ENCODE results near the gene ASF1A.

DNA sequence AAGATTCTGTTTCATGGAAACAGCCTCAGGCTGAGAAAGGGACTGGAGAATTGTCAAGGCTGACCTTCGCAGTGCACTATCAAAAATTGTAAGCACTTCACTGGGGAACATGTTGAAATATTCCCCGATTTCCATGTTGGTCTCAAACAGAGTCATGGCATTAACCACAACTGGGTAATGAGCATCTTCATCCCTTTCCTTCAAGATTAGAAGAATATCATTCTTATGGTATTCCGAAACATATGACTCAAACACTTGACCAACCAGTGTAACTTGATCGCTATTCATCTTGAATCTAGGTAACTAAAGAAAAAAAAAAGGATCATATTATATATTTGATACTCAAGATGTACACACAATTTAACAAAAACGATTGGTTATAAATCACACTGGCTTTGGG, 37.5 kb downstream of the ASF1A start:
- TF ChIP-seq, protein P1, sequence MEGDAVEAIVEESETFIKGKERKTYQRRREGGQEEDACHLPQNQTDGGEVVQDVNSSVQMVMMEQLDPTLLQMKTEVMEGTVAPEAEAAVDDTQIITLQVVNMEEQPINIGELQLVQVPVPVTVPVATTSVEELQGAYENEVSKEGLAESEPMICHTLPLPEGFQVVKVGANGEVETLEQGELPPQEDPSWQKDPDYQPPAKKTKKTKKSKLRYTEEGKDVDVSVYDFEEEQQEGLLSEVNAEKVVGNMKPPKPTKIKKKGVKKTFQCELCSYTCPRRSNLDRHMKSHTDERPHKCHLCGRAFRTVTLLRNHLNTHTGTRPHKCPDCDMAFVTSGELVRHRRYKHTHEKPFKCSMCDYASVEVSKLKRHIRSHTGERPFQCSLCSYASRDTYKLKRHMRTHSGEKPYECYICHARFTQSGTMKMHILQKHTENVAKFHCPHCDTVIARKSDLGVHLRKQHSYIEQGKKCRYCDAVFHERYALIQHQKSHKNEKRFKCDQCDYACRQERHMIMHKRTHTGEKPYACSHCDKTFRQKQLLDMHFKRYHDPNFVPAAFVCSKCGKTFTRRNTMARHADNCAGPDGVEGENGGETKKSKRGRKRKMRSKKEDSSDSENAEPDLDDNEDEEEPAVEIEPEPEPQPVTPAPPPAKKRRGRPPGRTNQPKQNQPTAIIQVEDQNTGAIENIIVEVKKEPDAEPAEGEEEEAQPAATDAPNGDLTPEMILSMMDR (IDR thresholded peaks at IDR 0.05; ENCODE audit: low read depth, low read length, missing input control), result no peak
- TF ChIP-seq, protein P2, sequence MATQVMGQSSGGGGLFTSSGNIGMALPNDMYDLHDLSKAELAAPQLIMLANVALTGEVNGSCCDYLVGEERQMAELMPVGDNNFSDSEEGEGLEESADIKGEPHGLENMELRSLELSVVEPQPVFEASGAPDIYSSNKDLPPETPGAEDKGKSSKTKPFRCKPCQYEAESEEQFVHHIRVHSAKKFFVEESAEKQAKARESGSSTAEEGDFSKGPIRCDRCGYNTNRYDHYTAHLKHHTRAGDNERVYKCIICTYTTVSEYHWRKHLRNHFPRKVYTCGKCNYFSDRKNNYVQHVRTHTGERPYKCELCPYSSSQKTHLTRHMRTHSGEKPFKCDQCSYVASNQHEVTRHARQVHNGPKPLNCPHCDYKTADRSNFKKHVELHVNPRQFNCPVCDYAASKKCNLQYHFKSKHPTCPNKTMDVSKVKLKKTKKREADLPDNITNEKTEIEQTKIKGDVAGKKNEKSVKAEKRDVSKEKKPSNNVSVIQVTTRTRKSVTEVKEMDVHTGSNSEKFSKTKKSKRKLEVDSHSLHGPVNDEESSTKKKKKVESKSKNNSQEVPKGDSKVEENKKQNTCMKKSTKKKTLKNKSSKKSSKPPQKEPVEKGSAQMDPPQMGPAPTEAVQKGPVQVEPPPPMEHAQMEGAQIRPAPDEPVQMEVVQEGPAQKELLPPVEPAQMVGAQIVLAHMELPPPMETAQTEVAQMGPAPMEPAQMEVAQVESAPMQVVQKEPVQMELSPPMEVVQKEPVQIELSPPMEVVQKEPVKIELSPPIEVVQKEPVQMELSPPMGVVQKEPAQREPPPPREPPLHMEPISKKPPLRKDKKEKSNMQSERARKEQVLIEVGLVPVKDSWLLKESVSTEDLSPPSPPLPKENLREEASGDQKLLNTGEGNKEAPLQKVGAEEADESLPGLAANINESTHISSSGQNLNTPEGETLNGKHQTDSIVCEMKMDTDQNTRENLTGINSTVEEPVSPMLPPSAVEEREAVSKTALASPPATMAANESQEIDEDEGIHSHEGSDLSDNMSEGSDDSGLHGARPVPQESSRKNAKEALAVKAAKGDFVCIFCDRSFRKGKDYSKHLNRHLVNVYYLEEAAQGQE (IDR thresholded peaks at IDR 0.05), result no peak
- TF ChIP-seq TAF1 (conservative IDR thresholded peaks at IDR 0.05) (no peak), RAD21 (IDR thresholded peaks at IDR 0.05) (no peak), YY1 (IDR thresholded peaks at IDR 0.05) (no peak), GABPA (IDR thresholded peaks at IDR 0.05 in 1 of 2, conservative IDR thresholded peaks at IDR 0.05 in 1 of 2) (no peak), FOXA1 (IDR thresholded peaks at IDR 0.05) (no peak), RXRA (IDR thresholded peaks at IDR 0.05) (no peak), NR2F2 (IDR thresholded peaks at IDR 0.05) (no peak)
- TF ChIP-seq, protein P3, sequence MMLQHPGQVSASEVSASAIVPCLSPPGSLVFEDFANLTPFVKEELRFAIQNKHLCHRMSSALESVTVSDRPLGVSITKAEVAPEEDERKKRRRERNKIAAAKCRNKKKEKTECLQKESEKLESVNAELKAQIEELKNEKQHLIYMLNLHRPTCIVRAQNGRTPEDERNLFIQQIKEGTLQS (IDR thresholded peaks at IDR 0.05), result no peak
- TF ChIP-seq, protein P4, sequence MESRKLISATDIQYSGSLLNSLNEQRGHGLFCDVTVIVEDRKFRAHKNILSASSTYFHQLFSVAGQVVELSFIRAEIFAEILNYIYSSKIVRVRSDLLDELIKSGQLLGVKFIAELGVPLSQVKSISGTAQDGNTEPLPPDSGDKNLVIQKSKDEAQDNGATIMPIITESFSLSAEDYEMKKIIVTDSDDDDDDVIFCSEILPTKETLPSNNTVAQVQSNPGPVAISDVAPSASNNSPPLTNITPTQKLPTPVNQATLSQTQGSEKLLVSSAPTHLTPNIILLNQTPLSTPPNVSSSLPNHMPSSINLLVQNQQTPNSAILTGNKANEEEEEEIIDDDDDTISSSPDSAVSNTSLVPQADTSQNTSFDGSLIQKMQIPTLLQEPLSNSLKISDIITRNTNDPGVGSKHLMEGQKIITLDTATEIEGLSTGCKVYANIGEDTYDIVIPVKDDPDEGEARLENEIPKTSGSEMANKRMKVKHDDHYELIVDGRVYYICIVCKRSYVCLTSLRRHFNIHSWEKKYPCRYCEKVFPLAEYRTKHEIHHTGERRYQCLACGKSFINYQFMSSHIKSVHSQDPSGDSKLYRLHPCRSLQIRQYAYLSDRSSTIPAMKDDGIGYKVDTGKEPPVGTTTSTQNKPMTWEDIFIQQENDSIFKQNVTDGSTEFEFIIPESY (IDR thresholded peaks at IDR 0.05), result no peak
